T47D (cell line): Measurements from ENCODE around the gene ECE1.

Source experiments
- DNase-seq, 2 experiments: peaks; one replicate each; pipeline versions ENCODE4 v3.0.0 to v3.0.0-alpha.2; 2011 to 2012; ENCODE audit warnings: low read depth in 1 of 2, low spot score in 1 of 2
- JUND ChIP-seq: IDR thresholded peaks from 2 replicates; pipeline ENCODE4 v1.6.1; 2012; ENCODE audit warnings: low read depth
- in situ Hi-C: cut with HindIII; loops from 2 replicates; pipeline ENCODE4 v1.10.0; 2016; ENCODE audit warnings: low sequenced_read_pairs, low pct_unique_long_range_greater_than_20kb

Gene ECE1

GRCh38 chr1:21168444-21168843 is 121.8 kb downstream of the ECE1 start:
- DNase-seq = no peak
- in situ Hi-C loops = no loop called here
- no peak for TF ChIP-seq JUND
